Transverse colon (tissue), 4 donors: ENCODE results near the gene POM121L12. TPM values are rescaled to one million over a fixed set of nuclear protein-coding genes. Genes with fewer than 3 reads are reported as not detected.

Experiments used
- DNase-seq: peaks from one replicate; pipeline ENCODE4 v3.0.0-alpha.2; 2019
- H3K27ac ChIP-seq, 4 donors: fragments of 200-600 bp; sonication (generic); 2 replicates each; pipeline ENCODE4 v1.5.1; 2016 to 2018; ENCODE audit warnings: inconsistent platforms in 4 of 4
- H3K27me3 ChIP-seq: fragments of 200-600 bp; sonication (generic); 2 replicates; pipeline ENCODE4 v1.5.1; 2017; ENCODE audit warnings: inconsistent platforms
- H3K36me3 ChIP-seq, 4 donors: fragments of 200-600 bp; sonication (generic); 2 replicates each; pipeline ENCODE4 v1.5.1; 2017 to 2019; ENCODE audit warnings: inconsistent platforms in 4 of 4
- H3K4me1 ChIP-seq, 4 donors: fragments of 200-600 bp; sonication (generic); 2 replicates each; pipeline ENCODE4 v1.5.1; 2017 to 2020; ENCODE audit warnings: inconsistent platforms in 4 of 4
- H3K4me3 ChIP-seq, 4 donors: fragments of 200-600 bp; sonication (generic); 1 replicate in 1 of 4; 2 replicates in 3 of 4; pipeline versions ENCODE4 v1.5.1 to v1.6.1; 2017 to 2019; ENCODE audit warnings: inconsistent platforms in 4 of 4
- H3K9me3 ChIP-seq, 2 donors: fragments of 200-600 bp; sonication (generic); 2 replicates each; pipeline ENCODE4 v1.5.1; 2017 to 2019; ENCODE audit warnings: inconsistent platforms in 2 of 2
- EP300 ChIP-seq: sonication (generic); formaldehyde crosslinking; IDR thresholded peaks from one replicate; pipeline ENCODE4 v1.6.1; 2017; ENCODE audit warnings: antibody characterized with exemption, low read depth
- POLR2A ChIP-seq: fragments of 450-650 bp; IDR thresholded peaks from one replicate; pipeline ENCODE4 v1.6.1; 2016; ENCODE audit warnings: antibody characterized with exemption, mild to moderate bottlenecking, moderate library complexity
- POLR2AphosphoS5 ChIP-seq, 3 donors: sonication (generic); formaldehyde crosslinking; IDR thresholded peaks; one replicate each; pipeline ENCODE4 v1.6.1; 2016; ENCODE audit warnings: antibody characterized with exemption in 3 of 3
- WGBS, 2 donors: methylation state at CpG; one replicate each; pipeline ENCODE4 v1.1.5; 2018; ENCODE audit warnings: low coverage in 1 of 2; 5-methylcytosine and 5-hydroxymethylcytosine counted together
- in situ Hi-C, 4 donors: fragments of 200-750 bp; cut with MboI; loops; one replicate each; pipeline versions ENCODE4 v1.15.0 to v1.15.1; 2017; ENCODE audit warnings: low sequenced_read_pairs in 3 of 4, low pct_ligation_motif_present in 1 of 4, low pct_unique_long_range_greater_than_20kb in 1 of 4
- intact Hi-C: fragments of 100-400 bp; cut with DNase I; formaldehyde crosslinking; loops from one replicate; pipeline ENCODE4 v1.15.1; 2023; ENCODE audit warnings: low total_unique reads
- total RNA-seq, 4 donors: library from RNA; depleted of rRNA; stranded (reverse); fragments of >200 nt; gene quantifications; one replicate each; pipeline ENCODE4 v1.1.0, GENCODE V29; 2016
- TF ChIP-seq, protein P1 (sequence below), 5 experiments: fragments of 200-600 bp in 3 of 5; fragments of 450-650 bp in 2 of 5; sonication (generic) in 3 of 5; IDR thresholded peaks; 1 replicate in 2 of 5; 2 replicates in 3 of 5; pipeline ENCODE4 v1.5.1; 2016 to 2017; ENCODE audit warnings: antibody characterized with exemption in 5 of 5, inconsistent platforms in 3 of 5, mild to moderate bottlenecking in 2 of 5, moderate library complexity in 1 of 5

The POM121L12 gene
- total RNA-seq, 4 donors from 2014 or later: not detected

DNA sequence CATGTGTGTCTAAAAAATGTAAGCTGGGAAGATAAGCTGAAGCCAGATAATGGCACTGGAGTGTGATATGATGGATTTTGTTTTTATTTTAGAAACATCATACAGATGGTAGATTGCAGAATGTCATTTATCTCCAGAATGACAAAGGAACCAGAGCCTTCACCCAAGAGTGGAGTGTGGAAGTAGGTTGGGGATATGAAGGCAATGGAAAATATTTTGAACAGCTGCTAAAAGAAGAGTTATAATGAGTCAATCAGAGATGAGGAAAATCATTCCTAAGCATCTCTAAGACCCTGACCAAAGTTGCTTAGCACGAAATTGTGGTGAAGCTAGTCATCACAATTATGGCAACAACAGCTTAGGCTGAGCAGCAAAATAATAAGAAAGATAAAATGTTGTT is 39.8 kb upstream of the POM121L12 start:
- Histone ChIP-seq H3K36me3 (no peaks in the 10 kb centered on the region), H3K9me3 (no peaks in the 10 kb centered on the region), H3K4me3 (no peak overlapping the region), H3K4me1 (no peaks in the 10 kb centered on the region), H3K27me3 (no peaks in the 10 kb centered on the region), H3K27ac (no peak overlapping the region)
- intact Hi-C loops: no loop called here
- in situ Hi-C loops: no loop called here
- 23% methylated on average over 1 of the region's 1 CpG; no CpG with 5 or more reads in 1 of the 2 donors for WGBS, 2 donors
- TF ChIP-seq POLR2AphosphoS5 (IDR thresholded peaks at IDR 0.05): no peak
- TF ChIP-seq, protein P1, sequence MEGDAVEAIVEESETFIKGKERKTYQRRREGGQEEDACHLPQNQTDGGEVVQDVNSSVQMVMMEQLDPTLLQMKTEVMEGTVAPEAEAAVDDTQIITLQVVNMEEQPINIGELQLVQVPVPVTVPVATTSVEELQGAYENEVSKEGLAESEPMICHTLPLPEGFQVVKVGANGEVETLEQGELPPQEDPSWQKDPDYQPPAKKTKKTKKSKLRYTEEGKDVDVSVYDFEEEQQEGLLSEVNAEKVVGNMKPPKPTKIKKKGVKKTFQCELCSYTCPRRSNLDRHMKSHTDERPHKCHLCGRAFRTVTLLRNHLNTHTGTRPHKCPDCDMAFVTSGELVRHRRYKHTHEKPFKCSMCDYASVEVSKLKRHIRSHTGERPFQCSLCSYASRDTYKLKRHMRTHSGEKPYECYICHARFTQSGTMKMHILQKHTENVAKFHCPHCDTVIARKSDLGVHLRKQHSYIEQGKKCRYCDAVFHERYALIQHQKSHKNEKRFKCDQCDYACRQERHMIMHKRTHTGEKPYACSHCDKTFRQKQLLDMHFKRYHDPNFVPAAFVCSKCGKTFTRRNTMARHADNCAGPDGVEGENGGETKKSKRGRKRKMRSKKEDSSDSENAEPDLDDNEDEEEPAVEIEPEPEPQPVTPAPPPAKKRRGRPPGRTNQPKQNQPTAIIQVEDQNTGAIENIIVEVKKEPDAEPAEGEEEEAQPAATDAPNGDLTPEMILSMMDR (IDR thresholded peaks at IDR 0.05): no peak
- no peak for TF ChIP-seq POLR2A
- no peak for TF ChIP-seq EP300
- no peak for DNase-seq

DNA sequence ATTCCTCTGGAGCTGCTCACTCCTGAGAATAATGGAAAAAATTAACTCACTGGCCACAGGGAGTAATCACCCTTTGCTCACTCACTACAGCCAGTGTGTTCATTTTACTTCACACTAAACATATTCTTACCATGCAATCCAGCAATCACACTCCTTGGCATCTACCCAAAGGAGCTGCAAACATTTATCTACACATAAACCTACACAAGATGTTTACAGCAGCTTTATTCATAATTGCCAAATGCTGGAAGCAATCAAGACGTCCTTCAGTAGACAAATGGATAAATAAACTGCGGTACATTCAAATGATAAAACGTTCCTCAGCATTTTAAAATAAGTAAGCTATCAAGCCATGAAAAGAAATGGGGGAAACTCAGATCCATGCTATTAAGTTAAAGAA is 34.2 kb upstream of the POM121L12 start:
- no peak for TF ChIP-seq POLR2A
- TF ChIP-seq EP300: no peak
- TF ChIP-seq POLR2AphosphoS5 (IDR thresholded peaks at IDR 0.05): no peak
- TF ChIP-seq, protein P1 (IDR thresholded peaks at IDR 0.05): no peak
- no peaks in the 10 kb centered on the region for H3K27me3 ChIP-seq
- 50 to 58% methylated on average over 3 of the region's 3 CpGs for WGBS, 2 donors
- no peaks in the 10 kb centered on the region for H3K9me3 ChIP-seq
- in situ Hi-C loops: no loop called here
- no peaks in the 10 kb centered on the region for H3K36me3 ChIP-seq
- no peak overlapping the region for H3K4me3 ChIP-seq
- no peak overlapping the region for H3K27ac ChIP-seq
- no peak for DNase-seq
- intact Hi-C loops: no loop called here
- no peaks in the 10 kb centered on the region for H3K4me1 ChIP-seq

DNA sequence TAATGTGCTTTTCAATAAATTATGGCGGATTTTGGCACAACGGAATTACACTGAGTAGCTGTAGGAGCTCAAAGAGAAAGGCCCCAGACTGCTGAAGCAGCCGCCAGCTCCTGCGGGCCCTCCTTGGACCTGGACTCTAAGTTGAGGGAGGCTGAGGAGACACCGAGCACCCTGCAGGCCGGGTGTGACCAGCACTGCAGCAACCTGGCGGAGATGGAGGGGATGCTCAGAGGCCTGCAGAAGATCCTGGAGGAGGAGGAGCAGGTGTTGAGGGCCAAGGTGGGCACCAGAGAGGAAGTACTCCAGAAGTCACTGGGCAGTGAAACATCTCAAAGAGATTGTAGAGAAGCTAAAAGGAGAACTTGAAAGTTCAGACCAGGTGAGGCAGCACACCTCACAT is 33.0 kb upstream of the POM121L12 start:
- no peak for TF ChIP-seq EP300
- TF ChIP-seq POLR2A: no peak
- TF ChIP-seq POLR2AphosphoS5 (IDR thresholded peaks at IDR 0.05): no peak
- TF ChIP-seq, protein P1 (IDR thresholded peaks at IDR 0.05): no peak
- Histone ChIP-seq H3K27me3 (no peaks in the 10 kb centered on the region), H3K4me1 (no peaks in the 10 kb centered on the region), H3K9me3 (no peaks in the 10 kb centered on the region), H3K27ac (no peak overlapping the region), H3K4me3 (no peak overlapping the region), H3K36me3 (no peaks in the 10 kb centered on the region)
- intact Hi-C loops: no loop called here
- in situ Hi-C loops: no loop called here
- WGBS, 2 donors: 67% methylated on average over 7 of the region's 7 CpGs; no CpG with 5 or more reads in 1 of the 2 donors
- DNase-seq: no peak

DNA sequence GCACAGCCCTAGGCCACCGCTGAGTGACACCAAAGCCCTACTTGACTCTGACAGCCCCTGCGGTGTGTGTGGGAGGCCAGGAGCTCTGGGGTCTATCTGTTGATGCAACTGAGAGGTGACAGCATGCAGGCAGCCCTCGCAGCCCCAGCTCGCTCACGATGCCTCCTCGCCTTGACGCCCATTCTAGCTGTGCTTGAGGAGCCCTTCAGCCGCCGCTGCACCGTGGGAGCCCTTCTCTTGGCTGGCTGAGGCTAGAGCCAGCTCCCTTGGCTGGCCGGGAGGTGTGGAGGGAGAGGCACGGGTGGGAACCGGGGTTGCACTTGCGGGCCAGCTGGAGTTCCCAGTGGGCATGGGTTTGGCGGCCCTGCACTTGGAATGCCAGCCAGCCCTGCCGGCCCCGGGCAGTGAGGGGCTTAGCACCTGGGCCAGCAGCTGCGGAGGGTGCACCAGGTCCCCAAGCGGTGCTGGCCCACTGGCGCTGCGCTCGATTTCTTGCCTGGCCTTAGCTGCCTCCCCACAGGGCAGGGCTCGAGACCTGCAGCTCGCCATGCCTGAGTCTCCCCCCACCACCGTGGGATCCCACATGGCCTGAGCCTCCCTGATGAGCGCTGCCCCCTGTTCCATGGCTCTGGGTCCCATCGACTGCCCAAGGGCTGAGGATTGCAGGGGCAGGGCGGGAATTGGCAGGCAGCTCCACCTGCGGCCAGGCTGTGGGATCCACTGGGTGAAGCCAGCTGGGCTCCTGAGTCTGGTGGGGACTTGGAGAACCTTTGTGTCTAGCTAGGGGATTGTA is 31.6 kb upstream of the POM121L12 start:
- no peaks in the 10 kb centered on the region for H3K36me3 ChIP-seq
- TF ChIP-seq, protein P1 (IDR thresholded peaks at IDR 0.05): no peak
- TF ChIP-seq EP300 (no peak), POLR2AphosphoS5 (IDR thresholded peaks at IDR 0.05) (no peak), POLR2A (no peak)
- no peak overlapping the region for H3K4me3 ChIP-seq
- no peak overlapping the region for H3K27ac ChIP-seq
- WGBS, 2 donors: 92% methylated on average over 26 of the region's 29 CpGs; no CpG with 5 or more reads in 1 of the 2 donors
- H3K27me3 ChIP-seq: no peaks in the 10 kb centered on the region
- no peaks in the 10 kb centered on the region for H3K9me3 ChIP-seq
- intact Hi-C loops: no loop called here
- DNase-seq: no peak
- no peaks in the 10 kb centered on the region for H3K4me1 ChIP-seq
- in situ Hi-C loops: no loop called here
